Cerebellar cortex (tissue), 1 donor: ENCODE data around the gene HIRIP3.

ENCODE experiments used
- DNase-seq: peaks from one replicate; pipeline ENCODE4 v3.0.0-alpha.2; 2015; ENCODE audit warnings: low spot score

Gene HIRIP3

GRCh38 chr16:29983420-29984136, 11.8 kb downstream of the HIRIP3 start:
- no peak for DNase-seq

DNA sequence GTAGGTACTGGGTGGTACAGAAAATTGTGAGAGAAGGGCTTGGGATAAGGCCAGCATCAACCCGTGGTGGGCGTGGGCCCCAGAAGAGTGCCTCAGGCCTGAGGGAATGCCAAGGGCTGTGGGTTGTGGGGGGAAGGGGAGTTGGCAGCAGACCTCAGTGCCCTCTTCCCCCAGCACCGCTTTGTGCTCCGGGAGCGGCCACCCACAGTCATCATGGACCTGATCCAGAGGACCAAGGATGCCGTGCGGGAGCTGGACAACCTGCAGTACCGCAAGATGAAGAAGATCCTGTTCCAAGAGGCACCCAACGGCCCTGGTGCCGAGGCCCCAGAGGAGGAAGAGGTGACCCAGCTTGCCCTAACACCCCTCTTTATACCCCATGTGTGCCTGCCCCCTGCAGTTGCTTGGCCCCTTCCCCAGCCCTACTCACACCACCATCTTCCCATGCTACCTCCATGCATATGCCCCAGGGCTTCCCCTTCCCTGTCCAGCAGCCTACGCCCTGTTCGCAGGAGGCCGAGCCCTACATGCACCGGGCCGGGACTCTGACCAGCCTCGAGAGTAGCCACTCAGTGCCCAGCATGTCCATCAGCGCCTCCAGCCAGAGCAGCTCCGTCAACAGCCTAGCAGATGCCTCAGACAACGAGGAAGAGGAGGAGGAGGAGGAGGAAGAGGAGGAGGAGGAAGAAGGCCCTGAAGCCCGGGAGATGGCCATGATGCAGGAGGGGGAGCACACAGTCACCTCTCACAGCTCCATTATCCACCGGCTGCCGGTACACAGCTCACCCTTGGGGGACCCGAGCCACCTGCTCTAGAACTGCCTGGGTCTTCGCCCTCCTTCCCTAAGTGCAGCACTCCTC, 12.6 kb downstream of the HIRIP3 start:
- no peak for DNase-seq

DNA sequence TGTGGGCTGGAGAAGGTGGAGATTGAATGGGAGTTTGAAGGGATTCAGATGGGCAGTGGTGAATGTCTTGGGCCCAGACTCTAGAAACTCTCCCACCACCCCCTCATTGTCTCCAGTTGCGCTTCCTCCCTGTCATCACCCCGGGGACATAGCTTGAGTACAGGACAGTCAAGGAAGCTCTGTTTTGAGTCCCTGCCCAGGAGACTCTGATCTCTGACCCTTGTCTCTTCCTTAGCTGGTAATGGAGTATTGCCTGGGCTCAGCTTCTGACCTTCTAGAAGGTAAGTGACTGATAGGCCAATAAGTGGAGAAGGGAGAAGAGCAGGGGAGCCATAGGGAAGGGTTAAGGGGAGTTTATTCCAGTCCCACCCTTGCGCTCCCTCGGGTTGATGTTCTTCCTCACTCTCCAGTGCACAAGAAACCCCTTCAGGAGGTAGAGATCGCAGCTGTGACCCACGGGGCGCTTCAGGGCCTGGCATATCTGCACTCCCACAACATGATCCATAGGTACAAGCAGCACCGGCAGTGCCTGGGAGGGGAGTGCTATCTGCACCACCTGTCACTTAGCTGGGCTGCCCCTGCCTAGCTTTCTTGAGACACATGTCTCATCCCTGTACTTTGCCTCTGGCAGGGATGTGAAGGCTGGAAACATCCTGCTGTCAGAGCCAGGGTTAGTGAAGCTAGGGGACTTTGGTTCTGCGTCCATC, 16.7 kb downstream of the HIRIP3 start:
- DNase-seq: no peak

- no peak for DNase-seq
Measured at GRCh38 chr16:29978081-29978480, 17.3 kb downstream of the HIRIP3 start.

GRCh38 chr16:29977063-29977825, 18.2 kb downstream of the HIRIP3 start:
- no peak for DNase-seq

DNA sequence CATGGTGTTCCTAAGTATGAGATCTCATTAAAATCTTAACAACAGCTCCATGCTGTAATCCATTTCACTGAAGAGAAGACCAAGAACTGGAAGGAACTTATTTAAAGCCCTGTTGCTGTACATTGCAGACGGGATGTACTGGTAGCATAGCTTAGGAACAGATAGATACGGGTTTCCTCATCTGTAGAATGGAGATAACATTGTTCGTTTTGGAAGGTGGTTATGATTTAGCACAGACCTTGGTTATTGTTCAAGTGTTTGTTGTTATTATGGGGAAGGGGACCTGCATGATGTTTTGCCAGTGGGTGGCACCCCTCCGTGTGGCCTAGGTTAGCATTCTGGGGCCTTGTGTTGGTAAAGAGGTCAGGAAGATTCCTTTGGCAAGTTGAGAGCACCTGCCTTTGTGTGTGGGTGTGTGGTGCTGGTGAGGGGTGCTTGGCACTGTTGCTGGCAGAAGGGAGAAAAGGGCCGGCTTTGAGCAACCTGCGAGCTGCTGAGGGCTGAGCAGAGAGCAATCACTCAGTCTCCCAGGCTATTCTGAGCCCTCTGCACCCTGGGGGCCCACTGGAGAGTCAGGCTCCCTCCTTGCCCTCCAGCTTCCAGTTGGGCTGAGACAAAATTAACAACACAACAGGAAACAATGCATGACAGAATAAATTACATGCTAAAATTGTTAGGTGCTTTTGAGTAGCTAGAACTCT, 19.5 kb downstream of the HIRIP3 start:
- no peak for DNase-seq

- DNase-seq: no peak
Measured at GRCh38 chr16:29975134-29975538, 20.3 kb downstream of the HIRIP3 start.

DNA sequence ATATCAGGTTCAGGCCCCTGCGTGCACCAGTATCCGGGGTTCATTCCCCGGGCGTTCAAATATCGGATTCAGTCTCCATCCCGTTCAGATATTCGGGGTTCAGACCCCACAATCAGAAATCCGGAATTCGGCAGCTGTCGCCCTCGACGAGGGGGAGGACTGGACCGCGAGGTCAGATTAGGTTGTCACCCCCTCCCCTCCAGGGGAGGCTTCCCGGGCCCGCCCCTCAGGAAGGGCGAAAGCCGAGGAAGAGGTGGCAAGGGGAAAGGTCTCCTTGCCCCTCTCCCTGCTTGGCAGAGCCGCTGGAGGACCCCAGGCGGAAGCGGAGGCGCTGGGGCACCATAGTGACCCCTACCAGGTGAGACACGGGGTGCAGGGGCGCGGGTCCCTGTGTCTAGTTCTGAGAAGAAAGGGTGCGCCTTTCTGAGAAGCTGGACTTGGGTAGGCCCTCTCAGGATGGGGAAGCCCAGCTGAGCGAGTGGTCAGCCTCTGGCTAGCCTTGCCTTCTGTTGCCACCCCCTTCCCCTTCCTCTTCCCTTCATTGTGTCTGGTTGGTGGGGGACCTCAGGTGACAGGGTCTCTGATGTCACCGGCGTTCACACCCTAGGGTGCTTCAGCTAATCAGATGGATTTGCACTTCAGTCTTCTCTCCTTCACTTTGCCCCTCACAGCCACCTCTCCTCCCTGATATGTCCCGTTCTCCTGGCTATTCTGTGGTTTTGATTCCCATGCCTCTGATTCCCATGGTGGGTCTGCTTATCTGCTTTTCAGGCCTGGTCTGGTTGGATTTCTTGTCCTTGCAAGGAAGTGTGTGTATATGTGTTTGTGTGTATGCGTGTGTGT, 20.9 kb downstream of the HIRIP3 start:
- DNase-seq: no peak

- DNase-seq: peak; percentile 99
Measured at GRCh38 chr16:29973384-29974246, 21.8 kb downstream of the HIRIP3 start, which contains the start of gene TAOK2. TAOK2 (plus strand) TSS chr16:29973868; CDS start chr16:29977773, 3,905 bp downstream.

- no peak for DNase-seq
Measured at GRCh38 chr16:29972992-29973383, 22.4 kb downstream of the HIRIP3 start.

DNA sequence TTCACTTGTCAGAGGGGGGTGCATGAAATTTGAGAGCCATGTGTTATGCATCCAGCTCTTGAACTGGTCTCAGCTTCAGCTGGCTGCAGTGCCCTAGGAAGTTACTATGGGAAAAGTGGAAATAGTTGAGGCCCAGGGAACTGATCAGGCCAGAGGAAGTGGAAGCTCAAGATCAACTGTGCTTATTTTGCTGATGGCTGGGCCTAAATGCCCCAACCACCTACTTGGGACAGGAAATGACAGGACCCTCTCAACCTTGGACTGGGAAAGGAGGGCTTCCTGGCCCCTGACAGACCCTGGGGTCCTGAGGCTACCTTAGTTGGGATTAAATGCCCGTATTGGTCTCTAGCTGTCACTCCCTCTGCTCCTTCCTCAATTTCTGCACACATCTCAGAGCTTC, 22.9 kb downstream of the HIRIP3 start:
- no peak for DNase-seq

GRCh38 chr16:29971304-29971703, 24.1 kb downstream of the HIRIP3 start:
- DNase-seq: no peak

- no peak for DNase-seq
Measured at GRCh38 chr16:29968205-29968604, 27.2 kb downstream of the HIRIP3 start.

DNA sequence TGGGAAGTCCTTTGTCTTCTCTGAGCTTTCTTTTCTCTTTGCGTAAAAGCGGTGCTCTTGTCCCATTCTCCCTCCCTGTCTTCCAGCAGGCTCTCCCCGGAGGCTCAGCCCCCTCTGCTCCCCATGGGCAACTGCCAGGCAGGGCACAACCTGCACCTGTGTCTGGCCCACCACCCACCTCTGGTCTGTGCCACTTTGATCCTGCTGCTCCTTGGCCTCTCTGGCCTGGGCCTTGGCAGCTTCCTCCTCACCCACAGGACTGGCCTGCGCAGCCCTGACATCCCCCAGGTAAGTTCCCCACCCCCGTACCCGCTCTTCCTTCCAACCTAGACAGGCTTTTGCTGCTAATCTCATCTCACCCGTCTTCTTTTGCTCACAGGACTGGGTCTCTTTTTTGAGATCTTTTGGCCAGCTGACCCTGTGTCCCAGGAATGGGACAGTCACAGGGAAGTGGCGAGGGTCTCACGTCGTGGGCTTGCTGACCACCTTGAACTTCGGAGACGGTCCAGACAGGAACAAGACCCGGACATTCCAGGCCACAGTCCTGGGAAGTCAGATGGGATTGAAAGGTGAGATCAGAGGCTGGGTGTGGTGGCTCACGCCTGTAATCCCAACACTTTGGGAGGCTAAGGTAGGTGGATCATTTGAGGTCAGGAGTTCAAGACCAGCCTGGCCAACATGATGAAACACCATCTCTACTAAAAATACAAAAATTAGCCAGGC, 32.2 kb downstream of the HIRIP3 start:
- DNase-seq: no peak

DNA sequence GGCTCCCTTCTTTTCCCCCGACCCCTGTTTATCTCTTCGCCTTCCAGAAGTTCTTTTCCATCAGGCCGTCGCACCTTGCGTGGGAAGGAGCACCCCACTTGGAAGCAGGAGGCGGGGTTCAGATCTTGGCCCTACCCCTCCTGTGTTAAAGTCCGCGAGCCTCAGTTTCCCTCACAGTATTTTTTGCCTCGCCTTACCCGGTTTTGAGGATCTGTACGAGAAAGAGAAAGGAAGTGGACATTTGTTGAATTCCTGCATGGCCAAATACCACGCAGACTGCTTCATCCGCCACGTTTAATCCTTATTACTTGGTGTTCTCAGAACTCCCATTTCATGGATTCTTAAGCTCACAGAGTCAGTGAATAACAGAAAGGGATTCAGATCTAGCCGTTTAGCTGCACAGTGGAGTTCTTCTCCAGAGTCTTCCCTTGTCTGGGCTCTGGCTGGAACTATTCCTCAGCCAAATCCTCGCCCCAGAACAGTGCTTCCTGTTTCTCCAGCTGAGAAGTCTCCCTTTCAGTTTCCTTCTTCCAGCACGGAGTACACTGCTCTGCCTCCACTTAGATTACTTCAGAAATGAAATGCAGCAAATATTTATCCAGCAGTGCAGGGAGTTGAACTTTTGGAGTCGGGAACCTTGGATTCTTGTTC, 32.9 kb downstream of the HIRIP3 start:
- DNase-seq: peak; percentile 33

- peak; percentile 89 for DNase-seq
Measured at GRCh38 chr16:29961479-29962343, 33.7 kb downstream of the HIRIP3 start, which contains the start of gene TMEM219. TMEM219 (plus strand) TSS chr16:29962079; CDS start chr16:29963144, 1,065 bp downstream.

- peak; percentile 30 for DNase-seq
Measured at GRCh38 chr16:29961127-29961478, 34.3 kb downstream of the HIRIP3 start.
